HG03039 (cell line): ENCODE data around the gene C2orf42.
"Not testable (repeated sequence)": the region's sequence is repeated elsewhere in the genome, so short reads cannot be mapped to it uniquely, and the experiment has no call there.

Experiments used
- ATAC-seq: cut with Tn5 transposase; IDR thresholded peaks from one replicate; pipeline ENCODE4 v1.9.1; 2021; ENCODE audit warnings: mild to moderate bottlenecking, moderate library complexity; ENCODE audit not compliant: unreplicated experiment

Gene C2orf42

DNA sequence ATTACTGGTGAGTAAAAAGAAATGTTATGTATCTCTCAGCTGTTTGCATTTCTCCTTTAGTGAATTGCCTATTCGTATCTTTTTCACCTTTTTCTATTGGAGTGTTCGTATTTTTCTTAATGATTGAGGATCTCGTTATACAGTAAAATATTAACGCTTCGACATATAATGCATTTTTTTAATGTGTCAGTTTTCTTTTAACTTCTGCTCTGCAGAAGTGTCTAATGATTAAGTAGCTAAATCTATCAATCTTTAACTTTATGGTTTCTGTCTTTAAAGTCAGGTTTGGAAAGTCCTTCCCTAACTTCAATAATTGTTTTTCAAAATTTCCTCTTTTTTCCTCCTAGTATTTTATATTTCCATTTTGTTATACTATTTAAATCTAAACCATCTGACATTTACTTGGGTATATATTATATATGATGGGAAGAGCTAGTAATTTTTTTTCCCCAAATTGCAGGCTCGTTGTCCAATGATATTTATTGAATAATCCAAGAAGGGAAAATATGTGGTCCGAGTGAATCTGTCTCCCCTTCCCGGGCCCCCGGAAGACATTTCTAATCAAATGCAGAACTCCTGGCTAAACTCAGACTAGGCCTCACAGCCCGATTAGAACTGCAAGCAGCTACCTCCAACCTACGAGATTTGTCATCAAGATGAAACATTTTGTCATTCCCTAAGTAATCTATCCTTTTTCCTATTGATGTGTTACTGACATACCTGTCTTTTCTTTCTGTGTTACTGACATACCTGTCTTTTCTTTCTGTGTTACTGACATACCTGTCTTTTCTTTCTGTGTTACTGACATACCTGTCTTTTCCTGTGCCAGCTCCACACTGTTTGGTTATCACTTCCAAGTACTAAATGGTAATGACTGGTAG, 86.3 kb downstream of the C2orf42 start:
- ATAC-seq, result no peak

DNA sequence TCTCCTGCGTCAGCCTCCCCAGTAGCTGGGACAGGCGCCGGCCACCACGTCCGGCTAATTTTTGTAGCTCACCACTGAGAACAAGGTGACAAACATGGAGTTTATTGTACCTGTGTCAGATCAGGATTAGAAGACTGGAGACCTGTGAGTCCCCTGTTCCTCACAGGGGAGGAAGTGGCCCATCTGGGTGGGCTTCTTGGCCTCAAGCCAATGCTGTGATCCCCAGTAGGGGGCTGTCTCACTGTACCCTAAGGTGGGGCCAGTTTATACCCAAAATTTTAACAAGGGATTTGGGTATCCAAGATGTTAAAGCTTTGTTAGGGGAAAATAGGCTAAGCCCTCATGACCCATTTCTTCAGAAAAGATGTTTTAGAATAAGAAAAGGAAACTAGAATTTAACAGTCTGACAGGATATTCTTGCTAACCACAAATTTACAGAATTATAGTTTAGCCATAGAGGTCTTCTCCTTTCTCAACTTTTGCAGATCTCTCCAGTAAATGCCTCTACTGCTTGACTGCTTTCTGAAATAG, 87.2 kb downstream of the C2orf42 start:
- ATAC-seq, result no peak

- not testable (repeated sequence) for ATAC-seq
Measured at GRCh38 chr2:70102323-70102905, 88.4 kb downstream of the C2orf42 start.

- ATAC-seq, result not testable (repeated sequence)
Measured at GRCh38 chr2:70101686-70102085, 89.1 kb downstream of the C2orf42 start.

GRCh38 chr2:70101174-70101573, 89.6 kb downstream of the C2orf42 start:
- no peak for ATAC-seq
